PC-3 (cell line): ENCODE data around the gene NAIF1. TPM values are rescaled to one million over a fixed set of nuclear protein-coding genes. Genes with fewer than 3 reads are reported as not detected.

Source experiments
- ATAC-seq: fragments of 200-7000 bp; cut with Tn5 transposase; 2 replicates; pipeline ENCODE4 v1.9.1; 2020; ENCODE audit warnings: mild to moderate bottlenecking, moderate library complexity
- BruUV-seq: library from RNA; stranded (reverse); fragments of 400-500 nt; replicated peaks from 2 replicates; lab custom pipeline; 2021; lab: Mats Ljungman, UMichigan
- CTCF ChIA-PET: fragments of 300-600 bp; sonication (Branson Sonifier 250); formaldehyde crosslinking; loops from one replicate; lab custom pipeline; 2022; ENCODE audit warnings: antibody characterized with exemption; lab: Charles Lee
- POLR2A ChIA-PET: fragments of 300-600 bp; sonication (Branson Sonifier 250); formaldehyde crosslinking; loops from one replicate; lab custom pipeline; 2022; ENCODE audit warnings: antibody characterized with exemption; ENCODE audit not compliant: unreplicated experiment; lab: Charles Lee
- DNase-seq: peaks from one replicate; pipeline ENCODE4 v3.0.0-alpha.2; 2015
- H2AFZ ChIP-seq: fragments of 300-600 bp; sonication (generic); 2 replicates; pipeline ENCODE4 v1.6.0; 2016; ENCODE audit warnings: antibody characterized with exemption, low read length
- H3F3A ChIP-seq: fragments of 300-600 bp; sonication (generic); one replicate; pipeline ENCODE4 v1.6.0; 2017; ENCODE audit warnings: antibody characterized with exemption, low read length, control low read depth, mild to moderate bottlenecking; ENCODE audit not compliant: unreplicated experiment
- H3K27ac ChIP-seq: fragments of 300-600 bp; sonication (generic); 2 replicates; pipeline ENCODE4 v1.5.1; 2016; ENCODE audit warnings: mild to moderate bottlenecking, low read length
- H3K27me3 ChIP-seq: fragments of 300-600 bp; sonication (generic); 2 replicates; pipeline ENCODE4 v1.6.1; 2016; ENCODE audit warnings: low read length, mixed read lengths
- H3K36me3 ChIP-seq: fragments of 300-600 bp; sonication (generic); 2 replicates; pipeline ENCODE4 v1.6.1; 2016; ENCODE audit warnings: low read depth, mixed run types, low read length, mixed read lengths
- H3K4me1 ChIP-seq: fragments of 300-600 bp; sonication (generic); 2 replicates; pipeline ENCODE4 v1.5.1; 2016; ENCODE audit warnings: low read length; ENCODE audit not compliant: insufficient read depth
- H3K4me2 ChIP-seq: fragments of 300-600 bp; sonication (generic); 2 replicates; pipeline ENCODE4 v1.6.0; 2016; ENCODE audit warnings: low read length
- H3K4me3 ChIP-seq: fragments of 300-600 bp; sonication (generic); 2 replicates; pipeline ENCODE4 v1.5.1; 2016; ENCODE audit warnings: mild to moderate bottlenecking, low read length, mixed read lengths
- H3K79me2 ChIP-seq: fragments of 300-600 bp; sonication (generic); 2 replicates; pipeline ENCODE4 v1.6.1; 2017; ENCODE audit warnings: low read length, mixed read lengths
- H3K9ac ChIP-seq: fragments of 300-600 bp; sonication (generic); 2 replicates; pipeline ENCODE4 v1.6.0; 2016; ENCODE audit warnings: mild to moderate bottlenecking, low read length
- H3K9me2 ChIP-seq: fragments of 300-600 bp; sonication (generic); replicated peaks from 2 replicates; pipeline ENCODE4 v1.6.1; 2016; ENCODE audit warnings: mixed run types, low read length, mixed read lengths
- H3K9me3 ChIP-seq: fragments of 300-600 bp; sonication (generic); 2 replicates; pipeline ENCODE4 v1.6.1; 2016; ENCODE audit warnings: low read length, mixed read lengths
- H4K20me1 ChIP-seq: fragments of 300-600 bp; sonication (generic); 2 replicates; pipeline ENCODE4 v1.6.1; 2016; ENCODE audit warnings: low read length, mixed read lengths
- EZH2 ChIP-seq: fragments of 300-600 bp; sonication (generic); IDR thresholded peaks from one replicate; pipeline ENCODE4 v1.6.1; 2017; ENCODE audit warnings: antibody characterized with exemption, mild to moderate bottlenecking, low read length; ENCODE audit not compliant: unreplicated experiment
- EZH2phosphoT487 ChIP-seq: fragments of 300-600 bp; sonication (generic); IDR thresholded peaks from 2 replicates; pipeline ENCODE4 v1.6.1; 2018; ENCODE audit warnings: mild to moderate bottlenecking, antibody characterized with exemption, low read length, borderline replicate concordance
- intact Hi-C: fragments of 100-400 bp; cut with micrococcal nuclease; formaldehyde crosslinking; loops from 2 replicates; pipeline ENCODE4 v1.9.0; 2023
- total RNA-seq: library from RNA; depleted of rRNA; stranded (reverse); fragments of >200 nt; gene quantifications from 2 replicates; pipeline ENCODE4 v1.2.3, GENCODE V29; 2014
- TF ChIP-seq, protein P1 (sequence below): fragments of 300-600 bp; sonication (generic); conservative IDR thresholded peaks from 2 replicates; pipeline ENCODE4 v1.5.1; 2017; ENCODE audit warnings: antibody characterized with exemption, low read depth, mild to moderate bottlenecking, low read length

Gene NAIF1
- total RNA-seq, 1 experiment from 2014 or later, result 8.4 TPM

DNA sequence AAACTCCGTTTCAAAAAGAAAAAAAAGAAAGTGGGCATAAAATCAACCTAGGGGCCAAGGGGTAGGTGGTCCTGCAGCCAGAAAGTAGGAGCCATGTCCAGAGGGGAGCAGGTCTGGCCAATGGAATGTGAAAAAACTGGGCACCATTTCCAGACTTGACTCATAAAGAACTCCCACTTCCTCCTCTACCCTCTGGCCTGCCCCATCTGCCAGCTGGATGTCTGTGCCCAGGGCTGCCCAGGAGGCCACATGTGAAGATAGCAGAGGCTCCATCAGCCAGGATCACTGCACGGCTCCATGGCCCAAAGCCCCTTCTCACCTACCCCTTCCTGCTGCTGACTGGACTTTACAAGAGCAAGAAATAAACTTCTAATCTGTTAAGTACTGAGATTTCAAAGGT, 44.2 kb downstream of the NAIF1 start:
- H3K9me3 ChIP-seq, result no peaks in the 10 kb centered on the region
- H3F3A ChIP-seq, result no peaks in the 10 kb centered on the region
- H3K4me1 ChIP-seq, result peaks cover 4% of the 10 kb centered on the region; the same call in 1 of the 2 replicates
- TF ChIP-seq EZH2phosphoT487 (no peak), EZH2 (no peak)
- TF ChIP-seq, protein P1, sequence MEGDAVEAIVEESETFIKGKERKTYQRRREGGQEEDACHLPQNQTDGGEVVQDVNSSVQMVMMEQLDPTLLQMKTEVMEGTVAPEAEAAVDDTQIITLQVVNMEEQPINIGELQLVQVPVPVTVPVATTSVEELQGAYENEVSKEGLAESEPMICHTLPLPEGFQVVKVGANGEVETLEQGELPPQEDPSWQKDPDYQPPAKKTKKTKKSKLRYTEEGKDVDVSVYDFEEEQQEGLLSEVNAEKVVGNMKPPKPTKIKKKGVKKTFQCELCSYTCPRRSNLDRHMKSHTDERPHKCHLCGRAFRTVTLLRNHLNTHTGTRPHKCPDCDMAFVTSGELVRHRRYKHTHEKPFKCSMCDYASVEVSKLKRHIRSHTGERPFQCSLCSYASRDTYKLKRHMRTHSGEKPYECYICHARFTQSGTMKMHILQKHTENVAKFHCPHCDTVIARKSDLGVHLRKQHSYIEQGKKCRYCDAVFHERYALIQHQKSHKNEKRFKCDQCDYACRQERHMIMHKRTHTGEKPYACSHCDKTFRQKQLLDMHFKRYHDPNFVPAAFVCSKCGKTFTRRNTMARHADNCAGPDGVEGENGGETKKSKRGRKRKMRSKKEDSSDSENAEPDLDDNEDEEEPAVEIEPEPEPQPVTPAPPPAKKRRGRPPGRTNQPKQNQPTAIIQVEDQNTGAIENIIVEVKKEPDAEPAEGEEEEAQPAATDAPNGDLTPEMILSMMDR, result no peak
- no peaks in the 10 kb centered on the region for H4K20me1 ChIP-seq
- peak; percentile 39 for DNase-seq
- no peak overlapping the region for H2AFZ ChIP-seq
- CTCF ChIA-PET, result no interaction called here
- H3K79me2 ChIP-seq, result no peaks in the 10 kb centered on the region
- ATAC-seq, result peak; percentile 83
- no peak overlapping the region for H3K4me2 ChIP-seq
- H3K9me2 ChIP-seq, result no peaks in the 10 kb centered on the region
- no peak overlapping the region for H3K27ac ChIP-seq
- intact Hi-C loops, result no loop called here
- H3K9ac ChIP-seq, result no peak overlapping the region
- POLR2A ChIA-PET, result no interaction called here
- H3K4me3 ChIP-seq, result no peak overlapping the region
- BruUV-seq, result no TSS peak
- H3K27me3 ChIP-seq, result no peaks in the 10 kb centered on the region
- H3K36me3 ChIP-seq, result no peaks in the 10 kb centered on the region

- ChIA-PET POLR2A (no interaction called here), CTCF (no interaction called here)
- DNase-seq, result no peak
- H3K79me2 ChIP-seq, result no peaks in the 10 kb centered on the region
- H3K27me3 ChIP-seq, result no peaks in the 10 kb centered on the region
- H3K4me2 ChIP-seq, result no peak overlapping the region
- H3K9ac ChIP-seq, result no peak overlapping the region
- no TSS peak for BruUV-seq
- no peak overlapping the region for H3K4me3 ChIP-seq
- H4K20me1 ChIP-seq, result no peaks in the 10 kb centered on the region
- H3K9me3 ChIP-seq, result no peaks in the 10 kb centered on the region
- no peaks in the 10 kb centered on the region for H3F3A ChIP-seq
- ATAC-seq, result no peak
- H3K4me1 ChIP-seq, result peaks cover 4% of the 10 kb centered on the region; the same call in 1 of the 2 replicates
- intact Hi-C loops, result no loop called here
- no peaks in the 10 kb centered on the region for H3K36me3 ChIP-seq
- no peak overlapping the region for H3K27ac ChIP-seq
- H2AFZ ChIP-seq, result no peak overlapping the region
- no peaks in the 10 kb centered on the region for H3K9me2 ChIP-seq
- no peak for TF ChIP-seq EZH2
- TF ChIP-seq, protein P1, result no peak; the same call in 1 of the 2 replicates
- no peak for TF ChIP-seq EZH2phosphoT487
Observed at GRCh38 chr9:128021098-128021497, 46.0 kb downstream of the NAIF1 start.

- Histone ChIP-seq H3K9ac (no peak overlapping the region), H3F3A (no peaks in the 10 kb centered on the region), H3K27me3 (no peaks in the 10 kb centered on the region), H2AFZ (no peak overlapping the region), H3K9me2 (no peaks in the 10 kb centered on the region), H4K20me1 (no peaks in the 10 kb centered on the region), H3K4me1 (peaks cover 4% of the 10 kb centered on the region; the same call in 1 of the 2 replicates), H3K27ac (no peak overlapping the region), H3K4me3 (no peak overlapping the region), H3K79me2 (no peaks in the 10 kb centered on the region), H3K9me3 (no peaks in the 10 kb centered on the region), H3K4me2 (no peak overlapping the region), H3K36me3 (no peaks in the 10 kb centered on the region)
- no peak for TF ChIP-seq EZH2
- TF ChIP-seq, protein P1, result peak; percentile 36; the same call in 1 of the 2 replicates
- POLR2A ChIA-PET, result no interaction called here
- intact Hi-C loops, result no loop called here
- ATAC-seq (no peak), DNase-seq (no peak)
- BruUV-seq, result no TSS peak
- CTCF ChIA-PET, result no interaction called here
Observed at GRCh38 chr9:128020692-128021091, 46.4 kb downstream of the NAIF1 start.
